Subcutaneous preadipocyte (primary cell): ENCODE results near the gene ATPAF2. TPM values are rescaled to one million over a fixed set of nuclear protein-coding genes. Genes with fewer than 3 reads are reported as not detected.

ENCODE experiments used
- total RNA-seq: library from RNA; depleted of rRNA; stranded (reverse); fragments of >200 nt; gene quantifications from 2 replicates; pipeline ENCODE4 v1.2.3, GENCODE V29; 2012

The ATPAF2 gene
- 16.6 and 20.6 TPM in 2 replicates for total RNA-seq

DNA sequence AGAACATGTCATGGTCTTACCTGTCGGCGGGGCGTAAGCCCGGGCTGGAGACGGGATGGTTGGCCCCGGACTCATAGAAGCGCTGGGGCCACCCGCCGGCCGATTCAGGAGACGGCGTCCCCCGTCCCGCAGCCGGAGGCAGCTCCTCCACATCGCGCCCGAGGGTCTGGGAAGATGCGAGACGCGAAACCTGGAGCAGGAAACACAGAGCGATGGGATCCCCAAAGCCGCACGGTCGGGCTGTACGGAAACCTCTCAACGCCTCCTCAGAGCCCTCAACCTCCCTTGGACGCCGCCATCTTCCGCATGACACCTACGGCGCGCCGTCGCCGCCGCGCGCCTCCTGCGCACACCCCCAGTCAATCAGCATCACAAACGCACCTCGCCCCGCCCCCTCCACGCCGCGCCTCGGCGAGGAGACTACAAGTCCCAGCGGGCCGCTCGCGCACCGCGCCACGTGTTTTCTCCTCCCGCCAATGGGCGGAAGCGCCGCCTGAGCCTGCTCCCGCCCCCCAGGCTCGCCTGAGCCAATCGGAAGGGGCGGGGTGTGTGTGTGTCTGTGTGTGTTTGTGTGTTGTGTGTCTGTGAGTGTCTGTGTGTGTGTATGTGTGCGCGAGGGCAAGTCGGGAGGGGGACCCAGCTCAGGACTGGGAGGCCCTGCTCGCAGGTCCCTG is at the start of gene ATPAF2, which contains the start of gene GID4:
TSS of gene ATPAF2 (minus strand) at position 308 of the 674 bp plus-strand sequence. CDS start at position 153, 155 bp downstream.
TSS of gene GID4 (plus strand) at position 548 of the 674 bp plus-strand sequence. CDS start at position 605, 57 bp downstream.

DNA sequence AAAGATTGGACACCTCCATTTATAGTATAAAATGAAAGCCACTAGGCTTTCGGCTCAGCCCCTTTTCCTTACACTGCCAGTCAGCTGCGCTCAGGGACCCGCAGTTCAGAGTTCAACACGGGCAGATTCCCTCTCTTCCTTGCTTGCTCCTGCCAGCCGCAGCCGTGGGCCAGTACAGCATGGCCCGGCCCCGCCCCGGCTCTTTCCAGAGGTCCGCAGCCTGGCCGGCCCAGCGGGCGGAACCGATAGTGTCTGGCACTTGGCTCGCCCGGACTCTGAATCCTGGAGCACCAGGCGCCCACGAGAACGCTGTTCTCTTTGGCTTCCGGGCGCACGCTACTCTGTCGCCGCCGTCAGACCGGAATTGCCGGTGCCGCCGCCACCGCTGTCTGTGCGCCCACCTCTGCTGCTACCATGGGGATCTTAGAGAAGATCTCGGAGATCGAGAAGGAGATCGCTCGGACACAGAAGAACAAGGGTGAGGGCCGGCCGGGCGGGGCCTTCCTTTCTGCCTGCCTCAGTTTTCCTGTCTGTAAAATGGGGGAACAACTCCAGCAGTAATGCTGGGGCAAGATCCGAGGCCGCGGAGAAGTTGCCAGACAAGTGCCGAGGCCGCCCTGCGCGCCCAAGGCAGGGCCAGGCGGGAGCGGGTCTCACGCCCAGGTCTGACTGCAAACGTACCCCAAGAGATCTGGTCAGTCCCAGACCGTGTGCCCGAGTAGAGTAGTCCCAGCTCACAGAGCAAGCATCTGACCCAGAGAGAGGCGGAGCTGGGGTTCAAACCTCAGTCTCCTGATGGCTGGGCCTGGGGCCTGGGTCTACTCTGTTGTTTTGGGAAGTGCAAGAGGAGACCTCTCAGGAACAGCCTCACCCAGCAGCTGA is 48.9 kb upstream of the ATPAF2 start, which contains the start of gene DRG2:
TSS of gene DRG2 (plus strand) at position 339 of the 882 bp plus-strand sequence. CDS start at position 415, 76 bp downstream.

DNA sequence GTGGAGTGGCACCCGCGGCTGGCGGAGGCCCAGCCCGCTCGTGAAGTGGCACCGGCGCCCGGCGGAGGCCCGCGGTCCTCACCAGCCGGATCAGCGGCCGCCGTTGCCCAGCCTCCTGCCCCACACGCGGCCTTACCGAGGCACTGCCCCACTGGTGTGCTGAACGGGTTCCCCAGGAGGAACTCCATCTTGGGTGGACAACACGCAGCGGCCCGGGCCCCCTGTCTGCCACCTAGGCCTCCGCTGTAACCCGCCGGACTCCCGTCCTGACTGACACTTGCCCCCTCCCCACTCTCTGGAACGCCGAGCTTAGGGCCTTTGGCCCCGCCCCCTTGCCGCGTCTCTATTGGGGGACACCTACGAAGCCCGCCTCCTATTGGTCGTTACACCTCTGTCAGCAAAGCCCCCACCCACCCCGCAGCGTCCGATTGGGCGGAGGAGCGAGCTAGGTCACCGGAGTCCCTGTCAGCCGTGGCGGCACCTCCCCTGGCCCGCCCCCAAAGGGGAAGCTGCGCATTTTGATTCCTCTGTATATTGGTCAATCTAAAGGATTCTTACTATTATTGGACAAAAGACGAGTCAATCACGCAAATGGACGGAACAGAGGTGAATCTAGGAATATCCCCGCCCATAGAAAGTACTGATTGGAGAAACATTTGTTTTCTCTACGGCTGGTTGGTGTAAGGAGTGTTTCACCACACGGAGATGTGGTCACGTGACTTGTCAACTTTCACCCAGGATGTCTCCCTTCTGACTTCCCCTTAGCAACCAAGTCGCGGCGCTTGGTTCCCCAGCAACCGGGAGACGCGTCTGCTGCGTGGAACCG is 66.6 kb downstream of the ATPAF2 start, which contains the start of the genes DRC3 and TOM1L2:
TSS of gene DRC3 (plus strand) at position 737 of the 826 bp plus-strand sequence. CDS start 4,737 bp downstream, outside the sequence.
TSS of gene TOM1L2 (minus strand) at position 275 of the 826 bp plus-strand sequence. CDS start at position 188, 87 bp downstream.

Other genes starting within 250 kb of the ATPAF2 start
- gene SREBF1, start 202.2 kb downstream of the ATPAF2 start, total RNA-seq, result 104 and 124 TPM in 2 replicates
- gene TOM1L2, start 66.8 kb downstream of the ATPAF2 start, total RNA-seq, result 27.6 and 40.5 TPM in 2 replicates
- 0.37 and 0.39 TPM in 2 replicates for gene DRC3, start 66.3 kb downstream of the ATPAF2 start, total RNA-seq
- gene GID4, start 240 bp upstream of the ATPAF2 start, total RNA-seq, result 9.6 and 9.8 TPM in 2 replicates
- 38.6 and 46.9 TPM in 2 replicates for gene DRG2, start 48.8 kb upstream of the ATPAF2 start, total RNA-seq
- 0.20 and 1.1 TPM in 2 replicates for gene MYO15A, start 69.6 kb upstream of the ATPAF2 start, total RNA-seq
- gene ALKBH5, start 144.7 kb upstream of the ATPAF2 start, total RNA-seq, result 76.8 and 96.6 TPM in 2 replicates
- 43.4 and 46.1 TPM in 2 replicates for gene LLGL1, start 186.5 kb upstream of the ATPAF2 start, total RNA-seq
- gene FLII, start 219.6 kb upstream of the ATPAF2 start, total RNA-seq, result 257 and 272 TPM in 2 replicates
- gene MIEF2, start 221.5 kb upstream of the ATPAF2 start, total RNA-seq, result 6.5 and 9.9 TPM in 2 replicates